GM21381 (cell line): ENCODE results near the gene NKX1-2.

Experiments used
- ATAC-seq: cut with Tn5 transposase; IDR thresholded peaks from one replicate; pipeline ENCODE4 v1.9.1; 2021; ENCODE audit warnings: mild to moderate bottlenecking, moderate library complexity; ENCODE audit not compliant: unreplicated experiment

NKX1-2 gene

GRCh38 chr10:124418726-124419501, 30.9 kb downstream of the NKX1-2 start, which contains the start of gene OAT:
Gene OAT (minus strand): TSS chr10:124418923. CDS start chr10:124412171, 6,752 bp downstream.
- peak; percentile 97 for ATAC-seq

GRCh38 chr10:124417895-124418725, 31.7 kb downstream of the NKX1-2 start:
- ATAC-seq: peak; percentile 36

GRCh38 chr10:124416733-124417132, 33.1 kb downstream of the NKX1-2 start:
- no peak for ATAC-seq

- no peak for ATAC-seq
Observed at GRCh38 chr10:124415210-124415609, 34.6 kb downstream of the NKX1-2 start.

GRCh38 chr10:124414076-124414475, 35.8 kb downstream of the NKX1-2 start:
- ATAC-seq: no peak

- no peak for ATAC-seq
Observed at GRCh38 chr10:124409696-124410095, 40.1 kb downstream of the NKX1-2 start.

GRCh38 chr10:124408357-124408756, 41.5 kb downstream of the NKX1-2 start:
- no peak for ATAC-seq

- ATAC-seq: no peak
Observed at GRCh38 chr10:124407456-124407855, 42.4 kb downstream of the NKX1-2 start.

- ATAC-seq: peak; percentile 85
Observed at GRCh38 chr10:124403548-124403947, 46.3 kb downstream of the NKX1-2 start.

GRCh38 chr10:124402273-124402672, 47.6 kb downstream of the NKX1-2 start:
- ATAC-seq: no peak

GRCh38 chr10:124401633-124402032, 48.2 kb downstream of the NKX1-2 start:
- no peak for ATAC-seq
